ENCODE measurements around the gene ARHGAP26. TPM values are rescaled to one million over a fixed set of nuclear protein-coding genes. Genes with fewer than 3 reads are reported as not detected.

ARHGAP26 gene
- total RNA-seq, 4 donors from 2014 or later: 28.2 to 52.3 (median 37.9) TPM

DNA sequence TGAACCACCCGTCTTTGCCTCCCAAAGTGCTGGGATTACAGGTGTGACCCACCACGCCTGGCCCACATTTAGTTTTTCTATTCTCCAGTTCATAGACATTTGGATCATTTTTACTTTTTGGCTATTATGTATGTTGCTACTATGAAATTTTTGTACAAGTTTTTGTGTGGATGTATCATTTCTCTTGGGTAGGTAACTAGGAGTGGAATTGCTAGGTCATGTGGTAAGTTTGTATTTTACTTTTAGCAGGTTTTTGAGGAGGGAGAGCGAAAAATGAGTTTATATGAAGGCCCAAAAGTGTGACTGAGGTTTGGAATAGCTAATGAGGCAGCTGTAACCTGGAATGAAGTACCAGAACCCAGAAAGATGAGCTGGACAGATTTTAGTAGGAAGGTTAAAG, 35.2 kb downstream of the ARHGAP26 start:
- H3K27me3 ChIP-seq: no peaks in the 10 kb centered on the region
- H3K9me3 ChIP-seq: no peaks in the 10 kb centered on the region
- H3K27ac ChIP-seq: no peak overlapping the region
- 98% methylated on average over 3 of the region's 3 CpGs for WGBS, 2 donors
- no peak overlapping the region for H3K4me3 ChIP-seq (replicated peaks in 1 of 3)
- H3K4me1 ChIP-seq: peaks cover 6 to 19% of the 10 kb centered on the region in 2 donors
- no peak for TF ChIP-seq POLR2A (IDR thresholded peaks at IDR 0.05)
- TF ChIP-seq, protein P1, sequence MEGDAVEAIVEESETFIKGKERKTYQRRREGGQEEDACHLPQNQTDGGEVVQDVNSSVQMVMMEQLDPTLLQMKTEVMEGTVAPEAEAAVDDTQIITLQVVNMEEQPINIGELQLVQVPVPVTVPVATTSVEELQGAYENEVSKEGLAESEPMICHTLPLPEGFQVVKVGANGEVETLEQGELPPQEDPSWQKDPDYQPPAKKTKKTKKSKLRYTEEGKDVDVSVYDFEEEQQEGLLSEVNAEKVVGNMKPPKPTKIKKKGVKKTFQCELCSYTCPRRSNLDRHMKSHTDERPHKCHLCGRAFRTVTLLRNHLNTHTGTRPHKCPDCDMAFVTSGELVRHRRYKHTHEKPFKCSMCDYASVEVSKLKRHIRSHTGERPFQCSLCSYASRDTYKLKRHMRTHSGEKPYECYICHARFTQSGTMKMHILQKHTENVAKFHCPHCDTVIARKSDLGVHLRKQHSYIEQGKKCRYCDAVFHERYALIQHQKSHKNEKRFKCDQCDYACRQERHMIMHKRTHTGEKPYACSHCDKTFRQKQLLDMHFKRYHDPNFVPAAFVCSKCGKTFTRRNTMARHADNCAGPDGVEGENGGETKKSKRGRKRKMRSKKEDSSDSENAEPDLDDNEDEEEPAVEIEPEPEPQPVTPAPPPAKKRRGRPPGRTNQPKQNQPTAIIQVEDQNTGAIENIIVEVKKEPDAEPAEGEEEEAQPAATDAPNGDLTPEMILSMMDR (IDR thresholded peaks at IDR 0.05): no peak
- no peak for DNase-seq
- intact Hi-C loops (cut with DNase I): no loop called here
- no peaks in the 10 kb centered on the region for H3K36me3 ChIP-seq

- peaks cover 6 to 21% of the 10 kb centered on the region in 2 donors for H3K4me1 ChIP-seq
- H3K27ac ChIP-seq: no peak overlapping the region
- no peaks in the 10 kb centered on the region for H3K36me3 ChIP-seq
- no peaks in the 10 kb centered on the region for H3K9me3 ChIP-seq
- no peak overlapping the region for H3K4me3 ChIP-seq (replicated peaks in 1 of 3)
- intact Hi-C loops (cut with DNase I): no loop called here
- no peaks in the 10 kb centered on the region for H3K27me3 ChIP-seq
- TF ChIP-seq, protein P1 (IDR thresholded peaks at IDR 0.05): no peak
- no peak for TF ChIP-seq POLR2A (IDR thresholded peaks at IDR 0.05)
- 86 to 90% methylated on average over 2 of the region's 2 CpGs for WGBS, 2 donors
- DNase-seq: no peak
Measured at GRCh38 chr5:142806841-142807267, 36.7 kb downstream of the ARHGAP26 start.

DNA sequence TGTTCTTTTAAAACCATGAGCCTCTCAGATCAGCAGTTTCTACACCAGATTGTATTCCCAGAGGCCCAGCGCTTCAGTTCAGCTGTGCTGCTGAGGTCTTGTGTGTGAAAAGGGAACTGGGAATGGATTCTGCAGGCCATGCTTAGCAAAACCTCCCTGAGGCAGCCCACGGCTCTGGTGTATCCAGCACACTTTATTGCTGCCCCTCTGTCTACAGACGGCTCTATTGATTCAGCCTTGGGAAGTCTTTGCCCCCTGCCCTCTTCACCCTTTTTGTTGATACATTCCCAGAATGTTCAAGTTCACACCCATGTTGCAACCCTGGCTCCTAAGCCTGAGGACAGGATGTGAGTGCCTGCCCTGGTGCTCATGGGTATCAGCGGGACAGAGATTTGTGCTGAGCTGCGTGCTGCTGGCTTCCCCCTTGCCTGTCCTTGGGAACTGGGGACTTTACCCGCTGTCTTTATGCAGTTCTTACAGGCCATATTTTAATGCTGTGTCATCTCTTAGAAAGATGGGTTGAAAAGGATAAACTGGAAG, 37.3 kb downstream of the ARHGAP26 start:
- peak overlapping the region in 1 of 3 donors; percentile 21 for H3K27ac ChIP-seq

GRCh38 chr5:142808878-142809598, 38.9 kb downstream of the ARHGAP26 start:
- no peak for DNase-seq
- Histone ChIP-seq H3K27me3 (no peaks in the 10 kb centered on the region), H3K4me1 (peaks cover 12 to 31% of the 10 kb centered on the region in 2 donors), H3K4me3 (replicated peaks in 1 of 3) (no peak overlapping the region), H3K9me3 (no peaks in the 10 kb centered on the region), H3K27ac (no peak overlapping the region), H3K36me3 (no peaks in the 10 kb centered on the region)
- TF ChIP-seq, protein P1 (IDR thresholded peaks at IDR 0.05): no peak
- TF ChIP-seq POLR2A (IDR thresholded peaks at IDR 0.05): no peak
- intact Hi-C loops (cut with DNase I): no loop called here
- WGBS, 2 donors: 82 to 87% methylated on average over 2 of the region's 2 CpGs

More for the DNA sequence above, 37.3 kb downstream of the ARHGAP26 start:
- H3K4me3 ChIP-seq (replicated peaks in 1 of 3): no peak overlapping the region
- TF ChIP-seq POLR2A (IDR thresholded peaks at IDR 0.05): no peak
- TF ChIP-seq, protein P1 (IDR thresholded peaks at IDR 0.05): no peak
- H3K36me3 ChIP-seq: no peaks in the 10 kb centered on the region
- intact Hi-C loops (cut with DNase I): no loop called here
- H3K4me1 ChIP-seq: peaks cover 6 to 21% of the 10 kb centered on the region in 2 donors
- no peaks in the 10 kb centered on the region for H3K9me3 ChIP-seq
- DNase-seq: no peak
- 80 to 84% methylated on average over 6 of the region's 6 CpGs for WGBS, 2 donors
- no peaks in the 10 kb centered on the region for H3K27me3 ChIP-seq

- no peak for DNase-seq
- Histone ChIP-seq H3K9me3 (no peaks in the 10 kb centered on the region), H3K27ac (peak overlapping the region in 1 of 3 donors; percentile 47), H3K36me3 (no peaks in the 10 kb centered on the region), H3K4me3 (replicated peaks in 1 of 3) (no peak overlapping the region), H3K27me3 (no peaks in the 10 kb centered on the region), H3K4me1 (peaks cover 12 to 38% of the 10 kb centered on the region in 2 donors)
- TF ChIP-seq, protein P1 (IDR thresholded peaks at IDR 0.05): no peak
- TF ChIP-seq POLR2A (IDR thresholded peaks at IDR 0.05): no peak
- intact Hi-C loops (cut with DNase I): no loop called here
- 61 to 68% methylated on average over 1 of the region's 1 CpG for WGBS, 2 donors
Measured at GRCh38 chr5:142810081-142810480, 39.9 kb downstream of the ARHGAP26 start.
